SU-DHL-6 (cell line): Measurements from ENCODE around the gene SLC23A2.
A peak's percentile ranks its signal among the peaks of the same experiment; 100 is the strongest.

Experiments used
- H2AFZ ChIP-seq: fragments of 200-600 bp; sonication (generic); 2 replicates; pipeline ENCODE4 v1.6.1; 2014; ENCODE audit warnings: low read depth, mild to moderate bottlenecking, moderate library complexity, mixed read lengths, antibody characterized with exemption, low read length; ENCODE audit not compliant: severe bottlenecking
- H3F3A ChIP-seq: fragments of 200-600 bp; shearing (Covaris generic); 2 replicates; pipeline ENCODE4 v1.6.0; 2016; ENCODE audit warnings: antibody characterized with exemption, mild to moderate bottlenecking; ENCODE audit not compliant: insufficient read depth
- H3K27ac ChIP-seq: fragments of 200-600 bp; sonication (generic); 2 replicates; pipeline ENCODE4 v1.5.1; 2016; ENCODE audit warnings: low read depth, mild to moderate bottlenecking, low read length, moderate library complexity, mixed read lengths
- H3K27me3 ChIP-seq: fragments of 200-600 bp; sonication (generic), shearing (Covaris generic); 2 replicates; pipeline ENCODE4 v1.6.0; 2014; ENCODE audit warnings: mild to moderate bottlenecking, low read length
- H3K36me3 ChIP-seq: fragments of 200-600 bp; sonication (generic); 2 replicates; pipeline ENCODE4 v1.6.1; 2014; ENCODE audit warnings: mild to moderate bottlenecking, low read length, mixed read lengths
- H3K4me2 ChIP-seq: fragments of 300-600, 200-600 bp; shearing (Covaris generic), sonication (generic); 2 replicates; pipeline ENCODE4 v1.6.0; 2014; ENCODE audit warnings: low read length, low read depth, mild to moderate bottlenecking; ENCODE audit not compliant: poor library complexity, severe bottlenecking
- H3K4me3 ChIP-seq: fragments of 200-600 bp; sonication (generic); 2 replicates; pipeline ENCODE4 v1.5.1; 2014; ENCODE audit warnings: antibody characterized with exemption, low read length, mild to moderate bottlenecking, mixed read lengths; ENCODE audit not compliant: insufficient read depth, poor library complexity, severe bottlenecking
- H3K79me2 ChIP-seq: fragments of 200-600 bp; sonication (generic); 2 replicates; pipeline ENCODE4 v1.6.1; 2014; ENCODE audit warnings: mild to moderate bottlenecking, low read length, moderate library complexity; ENCODE audit not compliant: insufficient read depth
- H3K9ac ChIP-seq: fragments of 200-600 bp; sonication (generic); 2 replicates; pipeline ENCODE4 v1.7.0; 2014; ENCODE audit warnings: mild to moderate bottlenecking, low read length
- H3K9me2 ChIP-seq: fragments of 200-600 bp; sonication (generic); replicated peaks from 2 replicates; pipeline ENCODE4 v1.6.1; 2014; ENCODE audit warnings: low read length; ENCODE audit not compliant: insufficient read depth
- H3K9me3 ChIP-seq: fragments of 200-600 bp; sonication (generic); 2 replicates; pipeline ENCODE4 v1.6.1; 2014; ENCODE audit warnings: low read length, mixed read lengths; ENCODE audit not compliant: insufficient read depth
- H4K20me1 ChIP-seq: fragments of 200-600 bp; sonication (generic); 2 replicates; pipeline ENCODE4 v1.6.1; 2014; ENCODE audit warnings: low read depth, mild to moderate bottlenecking, antibody characterized with exemption, low read length, moderate library complexity, mixed read lengths
- EZH2phosphoT487 ChIP-seq: fragments of 200-600 bp; sonication (generic), shearing (Covaris generic); conservative IDR thresholded peaks from 2 replicates; pipeline ENCODE4 v1.6.1; 2018; ENCODE audit warnings: mild to moderate bottlenecking, antibody characterized with exemption, low read length, moderate library complexity, mixed read lengths
- TF ChIP-seq, protein P1 (sequence below): fragments of 200-600 bp; sonication (generic); IDR thresholded peaks from one replicate; pipeline ENCODE4 v1.5.1; 2017; ENCODE audit warnings: antibody characterized with exemption, mild to moderate bottlenecking, low read length, moderate library complexity; ENCODE audit not compliant: insufficient read depth, poor library complexity, severe bottlenecking

The SLC23A2 gene

GRCh38 chr20:4949833-4950178 is 51.5 kb downstream of the SLC23A2 start:
- peaks cover 5% of the 10 kb centered on the region; the same call in 1 of the 2 replicates for H3K9me3 ChIP-seq
- H2AFZ ChIP-seq: no peak overlapping the region
- H3F3A ChIP-seq: no peaks in the 10 kb centered on the region; the same call in 1 of the 2 replicates
- no peak for TF ChIP-seq EZH2phosphoT487
- TF ChIP-seq, protein P1, sequence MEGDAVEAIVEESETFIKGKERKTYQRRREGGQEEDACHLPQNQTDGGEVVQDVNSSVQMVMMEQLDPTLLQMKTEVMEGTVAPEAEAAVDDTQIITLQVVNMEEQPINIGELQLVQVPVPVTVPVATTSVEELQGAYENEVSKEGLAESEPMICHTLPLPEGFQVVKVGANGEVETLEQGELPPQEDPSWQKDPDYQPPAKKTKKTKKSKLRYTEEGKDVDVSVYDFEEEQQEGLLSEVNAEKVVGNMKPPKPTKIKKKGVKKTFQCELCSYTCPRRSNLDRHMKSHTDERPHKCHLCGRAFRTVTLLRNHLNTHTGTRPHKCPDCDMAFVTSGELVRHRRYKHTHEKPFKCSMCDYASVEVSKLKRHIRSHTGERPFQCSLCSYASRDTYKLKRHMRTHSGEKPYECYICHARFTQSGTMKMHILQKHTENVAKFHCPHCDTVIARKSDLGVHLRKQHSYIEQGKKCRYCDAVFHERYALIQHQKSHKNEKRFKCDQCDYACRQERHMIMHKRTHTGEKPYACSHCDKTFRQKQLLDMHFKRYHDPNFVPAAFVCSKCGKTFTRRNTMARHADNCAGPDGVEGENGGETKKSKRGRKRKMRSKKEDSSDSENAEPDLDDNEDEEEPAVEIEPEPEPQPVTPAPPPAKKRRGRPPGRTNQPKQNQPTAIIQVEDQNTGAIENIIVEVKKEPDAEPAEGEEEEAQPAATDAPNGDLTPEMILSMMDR: peak; percentile 43
- H3K9me2 ChIP-seq: no peaks in the 10 kb centered on the region
- H4K20me1 ChIP-seq: no peaks in the 10 kb centered on the region
- no peak overlapping the region for H3K4me3 ChIP-seq
- H3K27ac ChIP-seq: no peak overlapping the region
- no peak overlapping the region for H3K4me2 ChIP-seq
- H3K36me3 ChIP-seq: peaks cover 4% of the 10 kb centered on the region; the same call in 1 of the 2 replicates
- no peak overlapping the region for H3K9ac ChIP-seq
- H3K27me3 ChIP-seq: no peaks in the 10 kb centered on the region
- H3K79me2 ChIP-seq: peaks cover 36% of the 10 kb centered on the region

- H3K9ac ChIP-seq: no peak overlapping the region
- H3K4me2 ChIP-seq: no peak overlapping the region
These were observed 53.3 kb downstream of the SLC23A2 start for GRCh38 chr20:4947817-4948559.

GRCh38 chr20:4946986-4947385 is 54.3 kb downstream of the SLC23A2 start:
- Histone ChIP-seq H3K27ac (no peak overlapping the region), H3F3A (no peaks in the 10 kb centered on the region; the same call in 1 of the 2 replicates), H4K20me1 (no peaks in the 10 kb centered on the region), H3K36me3 (no peaks in the 10 kb centered on the region; the same call in 1 of the 2 replicates), H3K9me3 (no peaks in the 10 kb centered on the region; the same call in 1 of the 2 replicates), H3K79me2 (peaks cover 34% of the 10 kb centered on the region), H2AFZ (no peak overlapping the region), H3K4me3 (no peak overlapping the region), H3K9ac (no peak overlapping the region), H3K27me3 (no peaks in the 10 kb centered on the region), H3K9me2 (no peaks in the 10 kb centered on the region), H3K4me2 (no peak overlapping the region)
- TF ChIP-seq EZH2phosphoT487: no peak
- TF ChIP-seq, protein P1: no peak

More at GRCh38 chr20:4947817-4948559, 53.3 kb downstream of the SLC23A2 start:
- Histone ChIP-seq H3K27ac (no peak overlapping the region), H3K79me2 (peaks cover 30% of the 10 kb centered on the region), H3K9me2 (no peaks in the 10 kb centered on the region), H3K4me3 (no peak overlapping the region), H3K27me3 (no peaks in the 10 kb centered on the region), H3F3A (no peaks in the 10 kb centered on the region; the same call in 1 of the 2 replicates), H3K36me3 (peaks cover 4% of the 10 kb centered on the region; the same call in 1 of the 2 replicates), H3K9me3 (peaks cover 5% of the 10 kb centered on the region; the same call in 1 of the 2 replicates), H4K20me1 (no peaks in the 10 kb centered on the region), H2AFZ (no peak overlapping the region)
- TF ChIP-seq EZH2phosphoT487: no peak
- TF ChIP-seq, protein P1: no peak
